ENCODE data around the gene RCBTB1. TPM values are rescaled to one million over a fixed set of nuclear protein-coding genes. Genes with fewer than 3 reads are reported as not detected.
"Not testable (repeated sequence)": the region's sequence is repeated elsewhere in the genome, so short reads cannot be mapped to it uniquely, and the experiment has no call there.

Gene RCBTB1
- total RNA-seq, 1 donor from 2014 or later = 20.6 TPM

DNA sequence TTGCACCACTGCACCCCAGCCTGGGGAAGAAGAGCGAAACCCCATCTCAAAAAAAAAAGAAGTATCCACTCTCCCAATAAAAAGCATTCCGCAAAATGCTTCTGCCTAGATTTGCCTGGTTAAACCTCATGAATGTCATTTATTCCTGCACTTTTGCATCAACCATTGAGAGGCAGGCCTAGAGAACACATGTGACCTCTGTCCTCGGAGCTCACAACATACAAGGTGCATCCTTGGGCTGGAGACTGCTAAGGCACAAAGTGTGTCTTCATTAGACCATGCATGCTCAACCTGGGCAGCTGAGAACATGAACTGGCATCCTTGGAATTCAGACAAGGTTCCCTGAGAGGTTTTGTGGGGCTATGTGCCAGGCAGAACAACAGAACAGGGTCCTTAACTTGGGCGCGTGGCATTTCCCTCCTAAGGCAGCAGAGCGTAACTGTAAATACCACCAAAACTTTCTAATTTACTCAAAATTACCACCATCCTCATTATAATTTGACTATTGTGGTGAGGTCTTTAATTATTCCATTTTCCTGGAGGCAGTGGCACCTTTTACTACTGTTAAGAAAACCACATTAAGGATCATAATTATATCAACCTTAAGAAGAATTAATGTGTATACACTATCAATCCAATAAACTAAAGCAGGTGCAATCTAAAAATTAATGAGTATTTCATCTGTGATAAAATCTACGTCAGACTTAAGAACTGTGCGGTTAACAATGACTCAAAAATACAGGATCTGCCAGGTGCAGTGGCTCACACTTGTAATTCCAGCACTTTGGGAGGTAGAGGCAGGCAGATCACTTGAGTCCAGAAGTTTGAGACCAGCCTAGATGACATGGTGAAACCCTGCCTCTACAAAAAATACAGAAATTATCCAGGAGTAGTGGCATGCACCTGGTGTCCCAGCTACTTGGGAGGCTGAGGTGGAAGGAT, 13.8 kb downstream of the RCBTB1 start:
- peaks cover 8% of the 10 kb centered on the region for H3K4me1 Mint-ChIP-seq (ENCODE audit: low read depth)
- H3K9me3 Mint-ChIP-seq (ENCODE audit: low read depth) = no peaks in the 10 kb centered on the region
- TF ChIP-seq, protein P1, sequence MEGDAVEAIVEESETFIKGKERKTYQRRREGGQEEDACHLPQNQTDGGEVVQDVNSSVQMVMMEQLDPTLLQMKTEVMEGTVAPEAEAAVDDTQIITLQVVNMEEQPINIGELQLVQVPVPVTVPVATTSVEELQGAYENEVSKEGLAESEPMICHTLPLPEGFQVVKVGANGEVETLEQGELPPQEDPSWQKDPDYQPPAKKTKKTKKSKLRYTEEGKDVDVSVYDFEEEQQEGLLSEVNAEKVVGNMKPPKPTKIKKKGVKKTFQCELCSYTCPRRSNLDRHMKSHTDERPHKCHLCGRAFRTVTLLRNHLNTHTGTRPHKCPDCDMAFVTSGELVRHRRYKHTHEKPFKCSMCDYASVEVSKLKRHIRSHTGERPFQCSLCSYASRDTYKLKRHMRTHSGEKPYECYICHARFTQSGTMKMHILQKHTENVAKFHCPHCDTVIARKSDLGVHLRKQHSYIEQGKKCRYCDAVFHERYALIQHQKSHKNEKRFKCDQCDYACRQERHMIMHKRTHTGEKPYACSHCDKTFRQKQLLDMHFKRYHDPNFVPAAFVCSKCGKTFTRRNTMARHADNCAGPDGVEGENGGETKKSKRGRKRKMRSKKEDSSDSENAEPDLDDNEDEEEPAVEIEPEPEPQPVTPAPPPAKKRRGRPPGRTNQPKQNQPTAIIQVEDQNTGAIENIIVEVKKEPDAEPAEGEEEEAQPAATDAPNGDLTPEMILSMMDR (IDR thresholded peaks at IDR 0.05) = no peak
- H3K27ac Mint-ChIP-seq (ENCODE audit: unreplicated experiment) = no peak overlapping the region
- H3K27me3 Mint-ChIP-seq (ENCODE audit: low read depth) = no peaks in the 10 kb centered on the region
- DNase-seq (ENCODE audit: low spot score) = no peak
- no peak overlapping the region for H3K4me3 Mint-ChIP-seq (ENCODE audit: unreplicated experiment)
- H3K36me3 Mint-ChIP-seq (ENCODE audit: low read depth) = peaks cover 7% of the 10 kb centered on the region

DNA sequence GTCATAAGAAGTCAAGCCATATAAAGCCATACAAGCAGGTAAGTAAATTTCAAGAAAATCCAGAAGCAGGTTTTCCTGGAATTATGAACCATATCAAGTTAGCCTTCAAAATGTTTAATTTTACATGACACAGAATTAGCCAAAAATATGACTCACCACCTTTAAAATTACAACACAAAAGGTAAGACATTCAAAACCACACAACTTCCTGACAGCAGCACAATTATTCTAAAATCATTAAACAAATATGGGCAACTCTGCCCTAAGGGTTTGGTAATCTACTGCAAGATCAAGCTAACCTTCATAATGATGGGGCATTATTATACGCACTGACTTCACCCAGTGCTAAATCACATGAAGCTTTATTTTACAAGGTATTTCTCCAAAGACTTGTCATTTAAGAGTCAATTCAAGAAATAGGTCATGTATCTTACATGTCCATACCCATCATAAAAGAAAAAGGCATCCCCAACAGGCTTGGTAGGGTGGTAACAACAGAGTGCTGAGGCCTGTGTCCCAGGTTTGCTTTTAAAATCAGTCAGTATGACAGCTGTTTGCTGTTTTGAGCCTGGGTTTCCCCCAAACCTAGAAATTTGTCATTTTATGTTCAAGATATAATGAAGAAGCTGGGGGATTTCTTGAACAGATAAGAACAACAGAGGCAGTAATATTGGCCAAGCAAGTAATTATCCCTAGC, 15.2 kb downstream of the RCBTB1 start:
- Mint-ChIP-seq H3K4me3 (ENCODE audit: unreplicated experiment) (no peak overlapping the region), H3K36me3 (ENCODE audit: low read depth) (peaks cover 12% of the 10 kb centered on the region), H3K27ac (ENCODE audit: unreplicated experiment) (no peak overlapping the region), H3K27me3 (ENCODE audit: low read depth) (no peaks in the 10 kb centered on the region), H3K4me1 (ENCODE audit: low read depth) (peaks cover 8% of the 10 kb centered on the region), H3K9me3 (ENCODE audit: low read depth) (no peaks in the 10 kb centered on the region)
- TF ChIP-seq, protein P1 (IDR thresholded peaks at IDR 0.05) = no peak
- no peak for DNase-seq (ENCODE audit: low spot score)

DNA sequence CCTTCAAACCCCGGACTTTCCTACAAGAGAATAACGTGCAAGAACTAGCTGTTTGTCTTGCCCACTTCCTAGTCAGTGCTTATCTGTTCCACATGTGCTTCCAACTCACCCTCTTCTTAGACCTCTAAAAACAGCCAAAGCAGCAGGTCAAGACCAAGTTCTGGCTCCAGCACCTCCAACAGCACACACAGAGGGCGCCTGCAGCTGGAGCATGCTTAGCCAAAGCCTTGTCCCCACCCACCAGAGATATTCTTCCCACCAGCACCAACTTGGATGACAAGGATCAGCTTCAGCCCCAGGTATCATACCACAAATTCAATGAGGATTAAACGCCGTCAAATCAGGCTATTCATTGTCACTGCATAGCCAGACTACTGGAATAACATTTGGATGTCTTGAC, 17.9 kb downstream of the RCBTB1 start:
- Mint-ChIP-seq H3K27me3 (ENCODE audit: low read depth) (no peaks in the 10 kb centered on the region), H3K36me3 (ENCODE audit: low read depth) (peaks cover 9% of the 10 kb centered on the region), H3K4me3 (ENCODE audit: unreplicated experiment) (no peak overlapping the region), H3K4me1 (ENCODE audit: low read depth) (peaks cover 8% of the 10 kb centered on the region), H3K27ac (ENCODE audit: unreplicated experiment) (no peak overlapping the region), H3K9me3 (ENCODE audit: low read depth) (no peaks in the 10 kb centered on the region)
- TF ChIP-seq, protein P1 (IDR thresholded peaks at IDR 0.05) = no peak
- DNase-seq (ENCODE audit: low spot score) = no peak

DNA sequence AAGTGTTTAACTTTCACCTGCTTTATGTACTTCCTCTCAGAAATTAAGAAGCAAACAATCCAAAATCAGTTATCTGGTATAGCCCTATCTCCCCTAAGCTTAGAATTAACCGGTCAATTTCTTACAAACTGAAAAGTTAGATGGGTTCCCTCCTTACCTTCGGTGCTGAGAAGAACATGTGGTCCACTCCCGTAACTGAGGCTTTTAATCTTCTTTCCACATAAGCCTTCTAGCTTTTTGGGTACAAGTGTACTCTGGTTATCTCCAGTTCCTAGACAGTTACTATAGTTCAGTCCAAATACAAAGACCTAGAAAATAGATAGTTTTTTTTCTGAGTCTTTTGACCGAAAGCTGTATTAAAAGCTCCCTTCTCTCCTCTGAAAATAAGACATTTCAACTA, 18.9 kb downstream of the RCBTB1 start:
- H3K27ac Mint-ChIP-seq (ENCODE audit: unreplicated experiment) = no peak overlapping the region
- no peak for DNase-seq (ENCODE audit: low spot score)

DNA sequence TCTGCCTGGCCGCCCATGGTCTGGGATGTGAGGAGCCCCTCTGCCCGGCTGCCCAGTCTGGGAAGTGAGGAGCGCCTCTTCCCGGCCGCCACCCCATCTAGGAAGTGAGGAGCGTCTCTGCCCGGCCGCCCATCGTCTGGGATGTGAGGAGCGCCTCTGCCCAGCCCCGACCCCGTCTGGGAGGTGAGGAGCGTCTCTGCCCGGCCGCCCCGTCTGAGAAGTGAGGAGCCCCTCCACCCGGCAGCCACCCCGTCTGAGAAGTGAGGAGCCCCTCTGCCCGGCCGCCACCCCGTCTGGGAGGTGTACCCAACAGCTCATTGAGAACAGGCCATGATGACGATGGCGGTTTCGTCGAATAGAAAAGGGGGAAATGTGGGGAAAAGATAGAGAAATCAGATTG, 19.9 kb downstream of the RCBTB1 start:
- H3K4me1 Mint-ChIP-seq (ENCODE audit: low read depth) = peaks cover 11% of the 10 kb centered on the region
- DNase-seq (ENCODE audit: low spot score); H3K36me3 Mint-ChIP-seq (ENCODE audit: low read depth); H3K27ac Mint-ChIP-seq (ENCODE audit: unreplicated experiment); H3K9me3 Mint-ChIP-seq (ENCODE audit: low read depth); H3K27me3 Mint-ChIP-seq (ENCODE audit: low read depth); H3K4me3 Mint-ChIP-seq (ENCODE audit: unreplicated experiment): not testable (repeated sequence)

More for the DNA sequence above, 18.9 kb downstream of the RCBTB1 start:
- Mint-ChIP-seq H3K27me3 (ENCODE audit: low read depth) (no peaks in the 10 kb centered on the region), H3K4me3 (ENCODE audit: unreplicated experiment) (no peak overlapping the region), H3K4me1 (ENCODE audit: low read depth) (peaks cover 7% of the 10 kb centered on the region), H3K9me3 (ENCODE audit: low read depth) (no peaks in the 10 kb centered on the region), H3K36me3 (ENCODE audit: low read depth) (peaks cover 9% of the 10 kb centered on the region)
- TF ChIP-seq, protein P1 (IDR thresholded peaks at IDR 0.05) = no peak
